Measurements from ENCODE around the gene THAP8. TPM values are rescaled to one million over a fixed set of nuclear protein-coding genes. Genes with fewer than 3 reads are reported as not detected.

Gene THAP8
- total and polyA plus RNA-seq, 2 experiments from 2014 or later, result 18.9 to 24.8 TPM

DNA sequence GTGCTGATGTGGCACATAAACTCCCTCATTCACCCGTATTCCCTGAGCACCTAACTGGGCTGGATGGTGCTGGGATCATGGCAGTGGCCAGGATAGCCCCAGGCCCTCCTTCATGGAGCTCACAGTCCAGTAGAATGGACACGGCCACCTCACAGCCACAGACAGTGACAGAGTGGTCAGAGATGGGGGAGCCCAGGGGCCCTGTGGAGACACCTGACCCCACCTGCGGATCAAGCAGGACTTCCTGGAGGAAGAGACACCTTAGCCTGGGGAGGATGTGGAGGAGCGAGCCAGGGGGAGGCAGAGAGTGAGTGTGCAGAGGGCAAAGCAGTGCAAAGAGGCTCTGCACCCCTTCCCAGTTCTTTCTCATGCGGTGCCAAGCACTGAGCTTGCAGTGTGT is 35.8 kb upstream of the THAP8 start:
- Histone ChIP-seq H3K27me3 (no peaks in the 10 kb centered on the region), H3K9me3 (ENCODE audit: low read depth) (no peaks in the 10 kb centered on the region), H3K4me3 (no peak overlapping the region), H3K4me1 (ENCODE audit: low read depth) (no peaks in the 10 kb centered on the region), H3K27ac (no peak overlapping the region), H3K36me3 (no peaks in the 10 kb centered on the region)
- DNase-seq (ENCODE audit: low read depth in 1 of 2, low spot score in 1 of 2), result no peak
- TF ChIP-seq CTCF (IDR thresholded peaks at IDR 0.05; ENCODE audit: low read depth, low read length), result no peak

DNA sequence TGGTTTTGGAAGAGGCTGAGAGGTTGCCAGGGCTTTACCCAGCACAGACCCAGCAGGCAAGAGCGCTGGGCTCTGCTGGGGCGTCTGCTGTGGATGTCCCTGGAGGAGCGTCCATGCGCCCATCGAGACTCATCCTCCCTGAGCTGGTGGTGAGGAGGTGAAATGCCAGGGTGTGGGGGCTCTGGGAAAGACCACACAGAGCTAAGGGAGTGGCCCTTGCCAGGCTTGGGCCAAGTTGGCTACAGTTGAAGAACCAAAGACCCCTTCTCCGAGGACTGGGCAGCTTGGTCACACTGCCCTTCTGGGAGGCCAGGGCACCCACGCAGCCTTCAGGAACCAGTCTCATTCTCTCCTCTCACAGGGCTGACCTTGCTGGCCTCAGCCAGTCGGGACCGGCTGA is 32.2 kb upstream of the THAP8 start:
- Histone ChIP-seq H3K4me3 (no peak overlapping the region), H3K9me3 (ENCODE audit: low read depth) (no peaks in the 10 kb centered on the region), H3K36me3 (no peaks in the 10 kb centered on the region), H3K27ac (no peak overlapping the region), H3K4me1 (ENCODE audit: low read depth) (no peaks in the 10 kb centered on the region), H3K27me3 (no peaks in the 10 kb centered on the region)
- no peak for TF ChIP-seq CTCF (IDR thresholded peaks at IDR 0.05; ENCODE audit: low read depth, low read length)
- no peak for DNase-seq (ENCODE audit: low read depth in 1 of 2, low spot score in 1 of 2)

GRCh38 chr19:36084231-36085009 is 30.3 kb upstream of the THAP8 start:
- H3K4me3 ChIP-seq, result no peak overlapping the region
- H3K27me3 ChIP-seq, result no peaks in the 10 kb centered on the region
- DNase-seq (ENCODE audit: low read depth in 1 of 2, low spot score in 1 of 2), result no peak
- no peaks in the 10 kb centered on the region for H3K36me3 ChIP-seq
- H3K4me1 ChIP-seq (ENCODE audit: low read depth), result no peaks in the 10 kb centered on the region
- H3K27ac ChIP-seq, result no peak overlapping the region
- H3K9me3 ChIP-seq (ENCODE audit: low read depth), result no peaks in the 10 kb centered on the region
- no peak for TF ChIP-seq CTCF (IDR thresholded peaks at IDR 0.05; ENCODE audit: low read depth, low read length)

- Histone ChIP-seq H3K36me3 (no peaks in the 10 kb centered on the region), H3K9me3 (ENCODE audit: low read depth) (no peaks in the 10 kb centered on the region), H3K4me1 (ENCODE audit: low read depth) (no peaks in the 10 kb centered on the region), H3K27me3 (no peaks in the 10 kb centered on the region), H3K4me3 (no peak overlapping the region), H3K27ac (no peak overlapping the region)
- TF ChIP-seq CTCF (IDR thresholded peaks at IDR 0.05; ENCODE audit: low read depth, low read length), result no peak
- DNase-seq (ENCODE audit: low read depth in 1 of 2, low spot score in 1 of 2), result no peak
Measured at GRCh38 chr19:36082916-36083315, 28.8 kb upstream of the THAP8 start.

- H3K9me3 ChIP-seq (ENCODE audit: low read depth), result no peaks in the 10 kb centered on the region
- H3K36me3 ChIP-seq, result no peaks in the 10 kb centered on the region
- DNase-seq (ENCODE audit: low read depth in 1 of 2, low spot score in 1 of 2), result no peak
- H3K4me1 ChIP-seq (ENCODE audit: low read depth), result no peaks in the 10 kb centered on the region
- no peak for TF ChIP-seq CTCF (IDR thresholded peaks at IDR 0.05; ENCODE audit: low read depth, low read length)
- H3K27me3 ChIP-seq, result no peaks in the 10 kb centered on the region
- H3K27ac ChIP-seq, result no peak overlapping the region
- H3K4me3 ChIP-seq, result no peak overlapping the region
Measured at GRCh38 chr19:36081894-36082293, 27.8 kb upstream of the THAP8 start.
